IPS-15b (cell line): Measurements from ENCODE around the gene UGT1A8.
"Not testable (repeated sequence)": the region's sequence is repeated elsewhere in the genome, so short reads cannot be mapped to it uniquely, and the experiment has no call there.

ENCODE experiments used
- H3K27me3 ChIP-seq: one replicate; pipeline ENCODE4 v1.6.1; 2013; ENCODE audit warnings: low read length; ENCODE audit not compliant: control insufficient read depth, insufficient read depth
- H3K36me3 ChIP-seq: one replicate; pipeline ENCODE4 v1.6.1; 2013; ENCODE audit warnings: low read length; ENCODE audit not compliant: control insufficient read depth, insufficient read depth
- H3K4me1 ChIP-seq: one replicate; pipeline ENCODE4 v1.6.1; 2013; ENCODE audit warnings: mild to moderate bottlenecking, low read length; ENCODE audit not compliant: control insufficient read depth, insufficient read depth
- H3K4me3 ChIP-seq: one replicate; pipeline ENCODE4 v1.5.1; 2013; ENCODE audit warnings: low read depth, low read length
- H3K9ac ChIP-seq: one replicate; pipeline ENCODE4 v1.6.1; 2013; ENCODE audit warnings: low read depth, mild to moderate bottlenecking, low read length
- H3K9me3 ChIP-seq: one replicate; pipeline ENCODE4 v1.6.1; 2013; ENCODE audit warnings: mild to moderate bottlenecking, low read length; ENCODE audit not compliant: control insufficient read depth, insufficient read depth

Gene UGT1A8

DNA sequence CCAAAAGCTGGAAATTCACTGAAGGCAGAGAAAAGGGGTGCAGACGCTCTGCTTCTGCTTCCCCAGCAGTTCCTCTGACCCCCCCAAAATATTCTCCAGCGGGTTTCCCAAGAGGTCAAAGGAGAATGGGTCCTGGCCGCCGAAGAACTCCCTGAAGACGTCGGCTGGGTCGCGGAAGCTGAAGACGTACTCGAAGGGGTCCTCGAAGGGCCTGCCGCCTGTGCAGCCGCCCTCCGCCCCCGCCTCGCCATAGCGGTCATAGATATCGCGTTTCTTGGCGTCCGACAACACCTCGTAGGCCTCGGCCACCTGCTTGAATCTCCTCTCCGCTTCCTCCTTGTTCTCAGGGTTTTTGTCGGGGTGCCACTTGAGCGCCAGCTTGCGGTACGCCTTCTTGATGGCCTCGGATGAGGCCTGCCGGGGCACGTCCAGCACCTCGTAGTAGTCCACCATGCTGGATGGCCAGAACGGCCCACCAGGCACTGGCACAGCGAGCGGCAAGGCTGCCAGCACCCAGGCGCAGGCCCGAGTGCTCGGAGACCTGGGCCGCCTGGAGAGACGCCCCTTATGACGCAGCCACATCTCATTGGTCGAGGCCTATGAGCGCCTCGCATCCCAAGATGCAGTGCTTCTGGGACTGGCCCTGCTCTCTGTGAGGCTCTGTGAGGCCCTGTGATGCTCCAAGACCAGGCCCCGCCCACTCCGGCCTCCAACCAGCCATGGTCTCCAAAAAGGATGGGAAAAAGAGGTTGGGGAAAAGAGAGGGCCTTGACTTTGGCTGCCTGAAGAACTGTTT lies 126.2 kb downstream of the UGT1A8 start:
- H3K27me3 ChIP-seq, result no peaks in the 10 kb centered on the region
- no peak overlapping the region for H3K4me3 ChIP-seq
- H3K4me1 ChIP-seq, result no peaks in the 10 kb centered on the region
- H3K36me3 ChIP-seq, result no peaks in the 10 kb centered on the region
- no peaks in the 10 kb centered on the region for H3K9me3 ChIP-seq
- H3K9ac ChIP-seq, result no peak overlapping the region

DNA sequence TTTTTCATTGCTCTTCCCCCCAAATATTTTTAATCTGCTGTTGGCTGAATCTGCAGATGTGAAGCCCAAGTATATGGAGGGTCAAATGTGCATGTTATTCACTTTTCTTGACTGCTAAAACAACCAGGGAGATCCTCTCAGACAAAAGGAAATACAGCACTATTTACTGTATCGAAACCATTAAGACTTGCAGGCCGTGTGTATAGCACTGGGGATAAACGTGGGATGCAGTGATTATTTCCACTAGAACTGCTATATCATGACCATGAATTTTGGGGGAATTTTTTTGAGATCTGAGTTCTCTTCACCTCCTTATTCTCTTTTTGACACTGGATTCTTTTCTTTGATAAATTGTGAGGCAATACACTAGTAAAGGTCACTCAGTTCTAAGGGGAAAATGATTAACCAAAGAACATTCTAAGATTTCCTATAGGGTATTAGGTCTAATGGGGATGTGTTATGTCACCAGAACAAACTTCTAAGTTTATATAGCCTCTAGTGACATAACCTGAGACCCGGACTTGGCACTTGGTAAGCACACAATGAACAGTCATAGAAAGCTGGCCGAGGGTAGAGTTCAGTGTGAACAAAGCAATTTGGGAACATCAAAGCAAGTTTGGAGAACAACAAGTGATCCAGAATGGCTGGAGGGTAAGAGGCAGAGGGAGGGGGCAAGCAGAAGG lies 127.8 kb downstream of the UGT1A8 start:
- no peaks in the 10 kb centered on the region for H3K9me3 ChIP-seq
- H3K36me3 ChIP-seq, result no peaks in the 10 kb centered on the region
- H3K27me3 ChIP-seq, result no peaks in the 10 kb centered on the region
- no peak overlapping the region for H3K9ac ChIP-seq
- no peak overlapping the region for H3K4me3 ChIP-seq
- no peaks in the 10 kb centered on the region for H3K4me1 ChIP-seq

DNA sequence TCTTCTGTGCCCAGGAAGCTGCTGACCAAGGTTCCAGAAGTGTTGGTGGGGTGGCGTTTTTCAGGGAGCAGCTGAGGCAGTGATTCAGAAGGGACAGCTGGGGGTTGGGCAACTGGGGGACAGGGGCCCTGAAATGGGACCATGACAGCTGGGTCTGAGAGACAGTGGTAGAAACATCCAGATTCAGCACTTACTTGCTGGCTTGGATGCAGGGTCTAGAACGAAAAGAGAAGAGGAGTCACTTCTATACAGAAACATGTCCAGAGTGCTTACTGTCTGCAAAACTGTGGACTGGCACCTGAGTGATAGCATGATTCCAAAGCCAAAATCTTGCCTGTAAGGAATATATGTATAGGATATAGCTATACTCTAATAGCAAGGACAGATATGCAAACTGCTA lies 128.4 kb downstream of the UGT1A8 start:
- H3K36me3 ChIP-seq, H3K4me1 ChIP-seq, H3K9me3 ChIP-seq, H3K27me3 ChIP-seq, H3K9ac ChIP-seq, H3K4me3 ChIP-seq: not testable (repeated sequence)

DNA sequence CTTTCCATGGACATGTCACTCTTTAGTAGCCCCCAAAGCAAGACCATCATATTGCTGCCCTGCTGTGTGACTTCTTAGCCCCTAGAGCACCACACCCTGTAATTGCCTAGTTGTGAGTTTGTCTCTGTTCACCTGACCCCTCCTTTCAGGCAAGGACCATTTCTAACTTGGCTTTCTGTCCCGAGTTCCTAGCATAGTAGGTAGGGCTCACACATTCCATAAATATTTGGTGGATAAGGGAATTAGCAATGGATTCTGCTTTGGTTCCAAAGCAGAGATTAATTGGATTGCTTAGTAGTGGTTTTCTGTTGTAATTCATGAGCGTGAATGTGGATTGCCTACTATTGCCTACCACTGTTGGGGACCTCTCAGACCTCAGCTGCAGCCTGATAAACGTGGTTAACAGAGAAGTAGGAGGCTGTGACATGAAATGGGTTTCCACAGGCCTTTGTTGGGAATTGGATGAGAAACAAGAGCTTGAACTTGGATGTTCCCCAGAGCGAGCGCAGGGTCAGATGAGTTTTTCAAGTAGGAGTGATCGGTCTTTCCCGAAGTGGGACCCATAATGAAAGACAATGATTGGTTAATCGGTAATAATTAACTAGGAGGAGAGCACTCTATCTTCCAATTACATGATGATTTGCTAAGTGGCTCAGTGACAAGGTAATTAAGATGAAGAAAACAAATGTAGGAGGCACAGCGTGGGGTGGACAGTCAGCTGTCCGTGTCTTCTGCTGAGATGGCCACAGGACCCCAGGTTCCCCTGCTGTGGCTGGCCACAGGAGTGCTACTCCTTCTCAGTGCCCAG lies 129.2 kb downstream of the UGT1A8 start:
- Histone ChIP-seq H3K27me3 (no peaks in the 10 kb centered on the region), H3K9me3 (no peaks in the 10 kb centered on the region), H3K4me3 (no peak overlapping the region), H3K4me1 (no peaks in the 10 kb centered on the region), H3K36me3 (no peaks in the 10 kb centered on the region), H3K9ac (no peak overlapping the region)

DNA sequence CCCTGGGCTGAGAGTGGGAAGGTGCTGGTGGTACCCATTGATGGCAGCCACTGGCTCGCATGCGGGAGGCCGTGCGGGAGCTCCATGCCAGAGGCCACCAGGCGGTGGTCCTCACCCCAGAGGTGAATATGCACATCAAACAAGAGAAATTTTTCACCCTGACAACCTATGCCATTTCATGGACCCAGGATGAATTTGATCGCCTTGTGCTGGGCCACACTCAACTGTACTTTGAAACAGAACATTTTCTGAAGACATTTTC lies 129.8 kb downstream of the UGT1A8 start:
- H3K27me3 ChIP-seq, result no peaks in the 10 kb centered on the region
- H3K4me1 ChIP-seq, result no peaks in the 10 kb centered on the region
- H3K4me3 ChIP-seq, result no peak overlapping the region
- H3K36me3 ChIP-seq, result no peaks in the 10 kb centered on the region
- H3K9ac ChIP-seq, result no peak overlapping the region
- H3K9me3 ChIP-seq, result no peaks in the 10 kb centered on the region

DNA sequence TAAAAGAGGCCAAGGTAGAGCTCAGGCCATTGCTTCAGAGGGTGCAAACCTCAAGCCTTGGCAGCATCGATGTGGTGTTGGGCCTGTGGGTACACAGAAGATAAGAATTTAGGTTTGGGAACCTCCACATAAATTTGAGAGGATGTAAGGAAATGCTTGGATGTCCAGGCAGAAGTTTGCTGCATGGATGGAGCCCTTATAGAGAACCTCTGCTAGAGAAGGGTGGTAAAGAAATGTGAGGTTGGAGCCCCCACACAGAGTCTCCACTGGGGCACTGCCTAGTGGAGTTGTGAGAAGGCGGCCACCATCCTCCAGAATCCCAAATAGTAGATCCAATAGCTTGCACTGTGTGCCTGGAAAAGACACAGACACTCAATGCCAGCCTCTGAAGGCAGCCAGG lies 133.3 kb downstream of the UGT1A8 start:
- not testable (repeated sequence) for H3K9me3 ChIP-seq, H3K4me1 ChIP-seq, H3K27me3 ChIP-seq, H3K9ac ChIP-seq, H3K4me3 ChIP-seq, H3K36me3 ChIP-seq

DNA sequence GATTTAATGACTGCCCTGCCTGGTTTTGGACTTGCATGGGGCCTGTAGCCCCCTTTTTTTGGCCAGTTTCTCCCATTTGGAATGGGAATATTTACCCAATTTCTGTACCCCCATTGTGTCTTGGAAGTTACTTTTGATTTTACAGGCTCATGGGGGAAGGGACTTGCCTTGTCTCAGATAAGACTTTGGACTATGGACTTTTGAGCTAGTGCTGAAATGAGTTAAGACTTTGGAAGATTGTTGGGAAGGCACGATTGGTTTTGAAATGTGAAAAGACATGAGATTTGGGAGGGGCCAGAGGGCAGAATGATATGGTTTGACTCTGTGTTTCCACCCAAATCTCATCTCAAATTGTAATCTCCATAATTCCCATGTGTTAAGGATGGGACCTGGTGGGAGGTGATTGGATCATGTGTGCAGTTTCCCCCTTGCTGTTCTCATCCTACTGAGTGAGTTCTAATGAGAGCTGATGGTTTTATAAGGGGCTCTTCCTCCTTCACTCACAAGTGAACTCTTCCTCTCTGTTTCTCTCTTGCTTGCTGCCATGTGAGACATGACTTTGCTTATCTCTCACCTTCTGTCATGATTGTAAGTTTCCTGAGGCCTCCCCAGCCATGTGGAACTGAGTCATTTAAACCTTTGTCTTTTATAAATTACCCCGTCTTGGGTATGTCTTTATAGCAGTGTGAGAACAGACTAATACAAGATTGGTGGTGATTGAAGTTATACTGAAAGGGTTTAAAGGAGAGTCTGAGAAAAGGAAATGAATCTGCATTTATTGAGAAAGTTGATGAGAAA lies 134.0 kb downstream of the UGT1A8 start:
- H3K4me1 ChIP-seq, H3K4me3 ChIP-seq, H3K9me3 ChIP-seq, H3K9ac ChIP-seq, H3K27me3 ChIP-seq, H3K36me3 ChIP-seq: not testable (repeated sequence)

DNA sequence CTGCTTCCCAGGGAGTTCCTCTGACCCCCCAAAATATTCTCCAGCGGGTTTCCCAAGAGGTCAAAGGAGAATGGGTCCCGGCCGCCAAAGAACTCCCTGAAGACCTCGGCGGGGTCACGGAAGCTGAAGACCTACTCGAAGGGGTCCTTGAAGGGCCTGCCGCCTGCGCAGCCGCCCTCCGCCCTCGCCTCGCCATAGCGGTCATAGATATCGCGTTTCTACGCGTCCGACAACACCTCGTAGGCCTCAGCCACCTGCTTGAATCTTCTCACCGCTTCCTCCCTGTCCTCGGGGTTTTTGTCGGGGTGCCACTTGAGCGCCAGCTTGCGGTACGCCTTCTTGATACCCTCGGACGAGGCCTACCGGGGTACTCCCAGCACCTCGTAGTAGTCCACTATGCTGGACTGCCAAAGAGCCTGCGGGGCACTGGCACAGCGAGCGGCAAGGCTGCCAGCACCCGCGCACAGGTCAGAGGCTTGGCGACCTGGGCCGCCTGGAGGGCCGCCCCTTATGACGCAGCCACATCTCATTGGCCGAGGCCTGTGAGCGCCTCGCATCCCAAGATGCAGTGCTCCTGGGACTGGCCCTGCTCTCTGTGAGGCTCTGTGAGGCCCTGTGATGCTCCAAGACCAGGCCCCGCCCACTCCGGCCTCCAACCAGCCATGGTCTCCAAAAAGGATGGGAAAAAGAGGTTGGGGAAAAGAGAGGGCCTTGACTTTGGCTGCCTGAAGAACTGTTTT lies 137.6 kb downstream of the UGT1A8 start:
- no peaks in the 10 kb centered on the region for H3K9me3 ChIP-seq
- no peaks in the 10 kb centered on the region for H3K27me3 ChIP-seq
- H3K4me1 ChIP-seq, result no peaks in the 10 kb centered on the region
- no peaks in the 10 kb centered on the region for H3K36me3 ChIP-seq
- no peak overlapping the region for H3K9ac ChIP-seq
- no peak overlapping the region for H3K4me3 ChIP-seq

DNA sequence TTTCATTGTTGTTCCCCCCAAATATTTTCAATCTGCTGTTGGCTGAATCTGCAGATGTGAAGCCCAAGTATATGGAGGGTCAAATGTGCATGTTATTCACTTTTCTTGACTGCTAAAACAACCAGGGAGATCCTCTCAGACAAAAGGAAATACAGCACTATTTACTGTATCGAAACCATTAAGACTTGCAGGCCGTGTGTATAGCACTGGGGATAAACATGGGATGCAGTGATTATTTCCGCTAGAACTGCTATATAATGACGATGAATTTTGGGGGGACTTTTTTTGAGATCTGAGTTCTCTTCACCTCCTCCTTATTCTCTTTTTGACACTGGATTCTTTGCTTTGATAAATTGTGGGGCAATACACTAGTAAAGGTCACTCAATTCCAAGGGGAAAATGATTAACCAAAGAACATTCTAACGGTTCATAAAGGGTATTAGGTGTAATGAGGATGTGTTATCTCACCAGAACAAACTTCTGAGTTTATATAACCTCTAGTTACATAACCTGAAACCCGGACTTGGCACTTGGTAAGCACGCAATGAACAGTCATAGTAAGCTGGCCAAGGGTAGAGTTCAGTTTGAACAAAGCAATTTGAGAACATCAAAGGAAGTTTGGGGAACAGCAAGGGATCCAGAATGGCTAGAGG lies 139.1 kb downstream of the UGT1A8 start:
- Histone ChIP-seq H3K27me3 (no peaks in the 10 kb centered on the region), H3K4me1 (no peaks in the 10 kb centered on the region), H3K36me3 (no peaks in the 10 kb centered on the region), H3K9me3 (no peaks in the 10 kb centered on the region), H3K4me3 (no peak overlapping the region), H3K9ac (no peak overlapping the region)

DNA sequence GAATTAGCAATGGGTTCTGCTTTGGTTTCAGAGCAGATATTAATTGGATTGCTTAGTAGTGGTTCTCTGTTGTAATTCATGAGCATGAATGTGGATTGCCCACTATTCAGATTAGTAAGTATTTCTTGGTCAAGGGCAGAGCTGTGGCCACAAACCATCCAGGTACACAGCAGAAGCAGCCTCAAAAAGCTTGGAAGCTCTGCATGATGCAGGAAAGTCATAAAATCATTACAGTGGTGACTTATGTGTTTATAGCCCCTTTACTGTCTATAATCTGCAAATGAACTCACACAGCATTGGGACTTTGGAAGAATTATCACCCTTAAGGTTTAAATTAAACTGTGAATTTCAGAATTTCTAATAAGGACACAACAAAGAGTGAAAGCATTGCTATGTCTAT lies 140.7 kb downstream of the UGT1A8 start:
- Histone ChIP-seq H3K27me3 (no peaks in the 10 kb centered on the region), H3K4me3 (no peak overlapping the region), H3K9me3 (no peaks in the 10 kb centered on the region), H3K9ac (no peak overlapping the region), H3K36me3 (no peaks in the 10 kb centered on the region), H3K4me1 (no peaks in the 10 kb centered on the region)

DNA sequence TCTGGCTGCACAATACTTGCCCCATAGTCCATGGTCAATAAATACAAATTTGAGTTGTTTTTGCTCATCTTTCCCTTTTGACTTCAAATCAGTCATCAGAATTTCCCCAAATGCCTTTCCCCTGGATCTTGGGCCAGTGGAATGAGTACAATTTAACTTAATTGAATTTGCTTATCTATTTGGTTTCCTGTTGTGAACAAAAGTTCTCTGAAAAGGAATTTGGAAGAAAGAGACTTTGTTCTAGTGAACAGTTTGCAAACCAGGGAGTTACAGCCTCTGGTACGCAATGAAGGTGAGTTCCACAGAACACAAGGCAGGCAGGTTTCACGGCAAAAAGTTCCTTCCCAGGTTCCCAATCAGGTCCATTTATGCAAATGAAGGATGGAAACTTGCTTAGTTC lies 141.4 kb downstream of the UGT1A8 start:
- no peaks in the 10 kb centered on the region for H3K27me3 ChIP-seq
- no peak overlapping the region for H3K4me3 ChIP-seq
- no peaks in the 10 kb centered on the region for H3K9me3 ChIP-seq
- no peak overlapping the region for H3K9ac ChIP-seq
- no peaks in the 10 kb centered on the region for H3K36me3 ChIP-seq
- no peaks in the 10 kb centered on the region for H3K4me1 ChIP-seq
